Measurements from ENCODE around the gene CLK1.

- TF ChIP-seq CTCF (IDR thresholded peaks at IDR 0.05) (no peak), POLR2A (IDR thresholded peaks at IDR 0.05) (no peak)
Observed at GRCh38 chr2:200847269-200847668, 17.2 kb downstream of the CLK1 start.

Measured in adrenal gland (tissue), 5 donors.